ENCODE results near the gene VWC2. TPM values are rescaled to one million over a fixed set of nuclear protein-coding genes. Genes with fewer than 3 reads are reported as not detected.

The VWC2 gene
- total RNA-seq, 1 experiment from 2014 or later: not detected

GRCh38 chr7:49823566-49823965, 50.1 kb downstream of the VWC2 start:
- no peak for DNase-seq (ENCODE audit: unreplicated experiment)
- H3K36me3 Mint-ChIP-seq (ENCODE audit: insufficient read depth, unreplicated experiment): no peaks in the 10 kb centered on the region
- H3K9me3 Mint-ChIP-seq (ENCODE audit: unreplicated experiment): no peaks in the 10 kb centered on the region
- TF ChIP-seq CTCF (IDR thresholded peaks at IDR 0.05; ENCODE audit: unreplicated experiment): no peak
- H3K27me3 Mint-ChIP-seq (ENCODE audit: insufficient read depth, unreplicated experiment): peaks cover 64% of the 10 kb centered on the region
- H3K27ac Mint-ChIP-seq (ENCODE audit: low read depth, unreplicated experiment): no peak overlapping the region
- H3K4me3 Mint-ChIP-seq (ENCODE audit: unreplicated experiment): no peak overlapping the region
- no peaks in the 10 kb centered on the region for H3K4me1 Mint-ChIP-seq (ENCODE audit: insufficient read depth, unreplicated experiment)
- POLR2A ChIA-PET: no interaction called here
- intact Hi-C loops (cut with micrococcal nuclease): no loop called here
- BruUV-seq (replicated peaks): no TSS peak
- CTCF ChIA-PET: no interaction called here

- DNase-seq (ENCODE audit: unreplicated experiment): no peak
Observed at GRCh38 chr7:49839863-49840645, 66.6 kb downstream of the VWC2 start.

GRCh38 chr7:49840751-49841405, 67.4 kb downstream of the VWC2 start:
- TF ChIP-seq CTCF (IDR thresholded peaks at IDR 0.05; ENCODE audit: unreplicated experiment): no peak
- no peak overlapping the region for H3K27ac Mint-ChIP-seq (ENCODE audit: low read depth, unreplicated experiment)
- CTCF ChIA-PET: interaction anchor here (0.8 kb wide), 1 partner anchor 1319 kb away, joined by 3 read pairs; no protein-coding TSS in a partner anchor
- DNase-seq (ENCODE audit: unreplicated experiment): no peak
- no TSS peak for BruUV-seq (replicated peaks)
- H3K27me3 Mint-ChIP-seq (ENCODE audit: insufficient read depth, unreplicated experiment): peaks cover 71% of the 10 kb centered on the region
- H3K9me3 Mint-ChIP-seq (ENCODE audit: unreplicated experiment): no peaks in the 10 kb centered on the region
- H3K4me1 Mint-ChIP-seq (ENCODE audit: insufficient read depth, unreplicated experiment): no peaks in the 10 kb centered on the region
- POLR2A ChIA-PET: no interaction called here
- H3K4me3 Mint-ChIP-seq (ENCODE audit: unreplicated experiment): no peak overlapping the region
- intact Hi-C loops (cut with micrococcal nuclease): loop anchor here (10.0 kb wide), 1 partner anchor 356 kb away; no protein-coding TSS in a partner anchor
- H3K36me3 Mint-ChIP-seq (ENCODE audit: insufficient read depth, unreplicated experiment): no peaks in the 10 kb centered on the region

More at GRCh38 chr7:49839863-49840645, 66.6 kb downstream of the VWC2 start:
- intact Hi-C loops (cut with micrococcal nuclease): loop anchor here (10.0 kb wide), 1 partner anchor 355 kb away; no protein-coding TSS in a partner anchor
- H3K4me1 Mint-ChIP-seq (ENCODE audit: insufficient read depth, unreplicated experiment): no peaks in the 10 kb centered on the region
- no TSS peak for BruUV-seq (replicated peaks)
- H3K9me3 Mint-ChIP-seq (ENCODE audit: unreplicated experiment): no peaks in the 10 kb centered on the region
- H3K27me3 Mint-ChIP-seq (ENCODE audit: insufficient read depth, unreplicated experiment): peaks cover 63% of the 10 kb centered on the region
- no peak overlapping the region for H3K4me3 Mint-ChIP-seq (ENCODE audit: unreplicated experiment)
- H3K27ac Mint-ChIP-seq (ENCODE audit: low read depth, unreplicated experiment): no peak overlapping the region
- no peaks in the 10 kb centered on the region for H3K36me3 Mint-ChIP-seq (ENCODE audit: insufficient read depth, unreplicated experiment)
- no peak for TF ChIP-seq CTCF (IDR thresholded peaks at IDR 0.05; ENCODE audit: unreplicated experiment)
- CTCF ChIA-PET: interaction anchor here (0.6 to 1.5 kb wide), 5 partner anchors 13 to 1540 kb away, joined by 3 to 5 read pairs (median 3); no protein-coding TSS in a partner anchor
- POLR2A ChIA-PET: no interaction called here

GRCh38 chr7:49845626-49846025, 72.2 kb downstream of the VWC2 start:
- H3K36me3 Mint-ChIP-seq (ENCODE audit: insufficient read depth, unreplicated experiment): no peaks in the 10 kb centered on the region
- no peaks in the 10 kb centered on the region for H3K9me3 Mint-ChIP-seq (ENCODE audit: unreplicated experiment)
- DNase-seq (ENCODE audit: unreplicated experiment): no peak
- no peaks in the 10 kb centered on the region for H3K4me1 Mint-ChIP-seq (ENCODE audit: insufficient read depth, unreplicated experiment)
- ChIA-PET CTCF (no interaction called here), POLR2A (no interaction called here)
- H3K4me3 Mint-ChIP-seq (ENCODE audit: unreplicated experiment): no peak overlapping the region
- H3K27ac Mint-ChIP-seq (ENCODE audit: low read depth, unreplicated experiment): no peak overlapping the region
- no TSS peak for BruUV-seq (replicated peaks)
- H3K27me3 Mint-ChIP-seq (ENCODE audit: insufficient read depth, unreplicated experiment): peaks cover 76% of the 10 kb centered on the region
- TF ChIP-seq CTCF (IDR thresholded peaks at IDR 0.05; ENCODE audit: unreplicated experiment): no peak
- intact Hi-C loops (cut with micrococcal nuclease): loop anchor here (10.0 kb wide), 1 partner anchor 361 kb away; no protein-coding TSS in a partner anchor
